Measurements from ENCODE around the gene LRRK2. TPM values are rescaled to one million over a fixed set of nuclear protein-coding genes. Genes with fewer than 3 reads are reported as not detected.

The LRRK2 gene
- total and polyA plus RNA-seq, 2 of the 8 experiments (the other 6 are each of a cell fraction or from before 2014, with no cell fraction given) = 0.06 to 0.13 TPM

GRCh38 chr12:40253936-40254335 is 29.1 kb downstream of the LRRK2 start (continued):
- TF ChIP-seq CTCF (IDR thresholded peaks at IDR 0.05; ENCODE audit: control extremely low read depth in 1 of 3, insufficient read depth in 1 of 3, low read depth in 1 of 3, low read length in 3 of 3) (no peak), GTF2F1 (IDR thresholded peaks at IDR 0.05; ENCODE audit: borderline replicate concordance, low read depth, low read length) (no peak), NANOG (IDR thresholded peaks at IDR 0.05; ENCODE audit: insufficient read depth, low read depth, low read length, poor library complexity, severe bottlenecking) (no peak), TCF12 (IDR thresholded peaks at IDR 0.05; ENCODE audit: low read depth, low read length) (no peak), TEAD4 (IDR thresholded peaks at IDR 0.05; ENCODE audit: low read depth, low read length) (no peak)
